GM21786 (cell line): ENCODE data around the gene FLG.
"Not testable (repeated sequence)": the region's sequence is repeated elsewhere in the genome, so short reads cannot be mapped to it uniquely, and the experiment has no call there.

Experiments
- ATAC-seq: cut with Tn5 transposase; IDR thresholded peaks from one replicate; pipeline ENCODE4 v1.9.1; 2021; ENCODE audit not compliant: unreplicated experiment

Gene FLG

DNA sequence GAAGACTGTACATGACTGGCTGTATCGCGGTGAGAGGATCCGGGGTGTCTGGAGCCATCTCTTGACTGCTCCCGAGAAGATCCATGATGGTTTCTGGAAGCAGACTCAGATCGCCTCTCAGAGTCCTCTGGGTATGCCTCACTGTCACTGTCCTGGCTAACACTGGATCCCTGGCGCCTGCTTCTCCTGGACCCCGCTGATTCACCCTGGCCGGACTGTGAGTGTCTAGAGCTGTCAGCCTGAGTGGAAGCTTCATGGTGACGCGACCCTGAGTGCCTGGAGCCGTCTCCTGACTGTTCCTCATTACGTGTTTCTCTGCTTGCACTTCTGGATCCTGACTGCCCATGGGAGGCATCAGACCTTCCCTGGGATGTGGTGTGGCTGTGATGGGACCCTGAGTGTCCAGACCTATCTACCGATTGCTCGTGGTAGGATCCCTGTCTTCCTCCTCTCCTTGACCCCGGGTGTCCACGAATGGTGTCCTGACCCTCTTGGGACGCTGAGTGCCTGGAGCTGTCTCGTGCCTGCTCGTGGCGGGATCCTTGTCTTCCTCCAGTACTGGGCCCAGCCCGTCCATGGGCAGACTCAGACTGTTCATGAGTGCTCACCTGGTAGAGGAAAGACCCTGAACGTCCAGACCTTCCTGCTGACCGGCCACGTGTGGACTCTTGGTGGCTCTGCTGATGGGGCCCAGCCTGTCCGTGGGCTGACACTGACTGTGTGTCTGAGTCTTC lies 21.7 kb downstream of the FLG start:
- ATAC-seq: not testable (repeated sequence)

DNA sequence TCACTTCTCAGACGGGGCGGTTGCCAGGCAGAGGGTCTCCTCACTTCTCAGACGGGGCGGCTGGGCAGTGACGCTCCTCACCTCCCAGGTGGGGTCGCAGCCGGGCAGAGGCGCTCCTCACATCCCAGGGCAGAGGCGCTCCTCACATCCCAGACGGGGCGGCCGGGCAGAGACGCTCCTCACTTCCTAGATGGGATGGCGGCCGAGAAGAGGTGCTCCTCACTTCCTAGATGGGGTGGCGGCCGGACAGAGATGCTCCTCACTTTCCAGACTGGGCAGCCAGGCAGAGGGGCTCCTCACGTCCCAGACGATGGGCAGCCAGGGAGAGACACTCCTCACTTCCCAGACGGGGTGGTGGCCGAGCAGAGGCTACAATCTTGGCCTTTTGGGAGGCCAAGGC lies 68.6 kb downstream of the FLG start:
- ATAC-seq: not testable (repeated sequence)
